ENCODE measurements around the gene MRPL57.
"Not testable (repeated sequence)": the region's sequence is repeated elsewhere in the genome, so short reads cannot be mapped to it uniquely, and the experiment has no call there.

The MRPL57 gene

GRCh38 chr13:21197606-21198225 lies 21.3 kb downstream of the MRPL57 start:
- DNase-seq: not testable (repeated sequence)

- not testable (repeated sequence) for DNase-seq
Observed at GRCh38 chr13:21198391-21198790, 21.9 kb downstream of the MRPL57 start.

GRCh38 chr13:21201456-21202190 lies 25.2 kb downstream of the MRPL57 start:
- not testable (repeated sequence) for DNase-seq

GRCh38 chr13:21202767-21203531 lies 26.5 kb downstream of the MRPL57 start:
- DNase-seq: no peak

GRCh38 chr13:21208652-21209154 lies 32.2 kb downstream of the MRPL57 start:
- DNase-seq: no peak

GRCh38 chr13:21212138-21212775 lies 35.8 kb downstream of the MRPL57 start:
- DNase-seq: no peak

- DNase-seq: not testable (repeated sequence)
Observed at GRCh38 chr13:21215419-21215818, 39.0 kb downstream of the MRPL57 start.

GRCh38 chr13:21216332-21216731 lies 39.9 kb downstream of the MRPL57 start:
- DNase-seq: no peak

- DNase-seq: no peak
Observed at GRCh38 chr13:21218351-21219035, 42.0 kb downstream of the MRPL57 start.

- DNase-seq: no peak
Observed at GRCh38 chr13:21219036-21219381, 42.6 kb downstream of the MRPL57 start.

- not testable (repeated sequence) for DNase-seq
Observed at GRCh38 chr13:21219716-21220115, 43.3 kb downstream of the MRPL57 start.

GRCh38 chr13:21221268-21221667 lies 44.8 kb downstream of the MRPL57 start:
- no peak for DNase-seq

GRCh38 chr13:21225082-21225481 lies 48.6 kb downstream of the MRPL57 start:
- DNase-seq: no peak

GRCh38 chr13:21225841-21226581 lies 49.6 kb downstream of the MRPL57 start:
- DNase-seq: no peak

- DNase-seq: no peak
Observed at GRCh38 chr13:21227917-21228316, 51.5 kb downstream of the MRPL57 start.
